A673 (cell line): Measurements from ENCODE around the gene MYRFL. TPM values are rescaled to one million over a fixed set of nuclear protein-coding genes. Genes with fewer than 3 reads are reported as not detected.
A peak's percentile ranks its signal among the peaks of the same experiment; 100 is the strongest.

ENCODE experiments used
- Bru-seq: library from RNA; stranded (reverse); fragments of 400-500 nt; gene quantifications from one replicate; lab custom pipeline; 2021; lab: Mats Ljungman, UMichigan
- BruChase-seq, 2 experiments: library from RNA; stranded (reverse); fragments of 400-500 nt; gene quantifications; one replicate each; lab custom pipeline; 2021; lab: Mats Ljungman, UMichigan
- BruUV-seq: library from RNA; stranded (reverse); fragments of 400-500 nt; replicated peaks from 2 replicates; lab custom pipeline; 2021; lab: Mats Ljungman, UMichigan
- CTCF ChIA-PET: fragments of 300-600 bp; sonication (Branson Sonifier 250); formaldehyde crosslinking; loops from one replicate; lab custom pipeline; 2022; ENCODE audit warnings: antibody characterized with exemption; lab: Charles Lee
- POLR2A ChIA-PET: fragments of 300-600 bp; sonication (Branson Sonifier 250); formaldehyde crosslinking; loops from one replicate; lab custom pipeline; 2022; ENCODE audit warnings: antibody characterized with exemption; ENCODE audit not compliant: low non-redundant PET; lab: Charles Lee
- DNase-seq: peaks from one replicate; pipeline ENCODE4 v3.0.0-alpha.2; 2015; ENCODE audit warnings: low spot score
- H3K27ac ChIP-seq: fragments of 200-600 bp; sonication (generic); 2 replicates; pipeline ENCODE4 v1.5.1; 2016; ENCODE audit warnings: mixed run types, low read depth, mild to moderate bottlenecking, mixed read lengths, antibody characterized with exemption, low read length; ENCODE audit not compliant: poor library complexity, severe bottlenecking
- H3K27me3 ChIP-seq: fragments of 200-600 bp; sonication (generic); replicated peaks from 2 replicates; pipeline ENCODE4 v1.6.1; 2017; ENCODE audit warnings: mixed run types, low read depth, mild to moderate bottlenecking, mixed read lengths, antibody characterized with exemption, low read length; ENCODE audit not compliant: insufficient read depth, poor library complexity
- H3K36me3 ChIP-seq: fragments of 200-600 bp; sonication (generic); 2 replicates; pipeline ENCODE4 v1.6.1; 2016; ENCODE audit warnings: mixed run types, mild to moderate bottlenecking, mixed read lengths, antibody characterized with exemption, low read length; ENCODE audit not compliant: insufficient read depth, poor library complexity, severe bottlenecking
- H3K4me1 ChIP-seq: fragments of 200-600 bp; sonication (generic); 2 replicates; pipeline ENCODE4 v1.6.1; 2017; ENCODE audit warnings: mixed run types, mild to moderate bottlenecking, mixed read lengths, antibody characterized with exemption, low read length; ENCODE audit not compliant: insufficient read depth, poor library complexity, severe bottlenecking
- H3K4me3 ChIP-seq: fragments of 200-600 bp; sonication (generic); 2 replicates; pipeline ENCODE4 v1.5.1; 2016; ENCODE audit warnings: low read depth, mixed run types, mild to moderate bottlenecking, mixed read lengths, low read length; ENCODE audit not compliant: poor library complexity, severe bottlenecking
- H3K9me3 ChIP-seq: fragments of 200-600 bp; sonication (generic); 2 replicates; pipeline ENCODE4 v1.6.1; 2016; ENCODE audit warnings: mixed run types, low read depth, mild to moderate bottlenecking, mixed read lengths, antibody characterized with exemption, low read length; ENCODE audit not compliant: poor library complexity, severe bottlenecking
- EZH2 ChIP-seq: fragments of 200-600 bp; sonication (generic); IDR thresholded peaks from 2 replicates; pipeline ENCODE4 v1.6.1; 2017; ENCODE audit warnings: borderline replicate concordance, low read depth, mild to moderate bottlenecking, mixed read lengths, antibody characterized with exemption, low read length; ENCODE audit not compliant: poor library complexity, severe bottlenecking
- intact Hi-C: fragments of 100-400 bp; cut with micrococcal nuclease; formaldehyde crosslinking; loops from one replicate; pipeline ENCODE4 v1.10.0; 2022; ENCODE audit not compliant: unreplicated experiment
- long read RNA-seq: library from polyadenylated mRNA; stranded (forward); transcript quantifications from one replicate; pipeline ENCODE4 v2.0.0, GENCODE V29; 2022
- total RNA-seq: library from RNA; stranded (reverse); gene quantifications from 2 replicates; pipeline ENCODE4 v1.2.3, GENCODE V29; 2021
- TF ChIP-seq, protein P1 (sequence below): fragments of 300-800, 200-600 bp; sonication (generic); conservative IDR thresholded peaks from 2 replicates; pipeline ENCODE4 v1.5.1; 2017; ENCODE audit warnings: low read depth, mild to moderate bottlenecking, antibody characterized with exemption, low read length, moderate library complexity, mixed read lengths

MYRFL gene
- total RNA-seq (not detected in 2 replicates), Bru-seq, nascent RNA (percentile 26 among the genes with signal in this experiment), BruChase-seq, experiment 1, labeled RNA remaining after a 2-hour chase (percentile 29 among the genes with signal in this experiment), BruChase-seq, experiment 2, labeled RNA remaining after a 6-hour chase (percentile 40 among the genes with signal in this experiment)
- long read RNA-seq: 0 reads

DNA sequence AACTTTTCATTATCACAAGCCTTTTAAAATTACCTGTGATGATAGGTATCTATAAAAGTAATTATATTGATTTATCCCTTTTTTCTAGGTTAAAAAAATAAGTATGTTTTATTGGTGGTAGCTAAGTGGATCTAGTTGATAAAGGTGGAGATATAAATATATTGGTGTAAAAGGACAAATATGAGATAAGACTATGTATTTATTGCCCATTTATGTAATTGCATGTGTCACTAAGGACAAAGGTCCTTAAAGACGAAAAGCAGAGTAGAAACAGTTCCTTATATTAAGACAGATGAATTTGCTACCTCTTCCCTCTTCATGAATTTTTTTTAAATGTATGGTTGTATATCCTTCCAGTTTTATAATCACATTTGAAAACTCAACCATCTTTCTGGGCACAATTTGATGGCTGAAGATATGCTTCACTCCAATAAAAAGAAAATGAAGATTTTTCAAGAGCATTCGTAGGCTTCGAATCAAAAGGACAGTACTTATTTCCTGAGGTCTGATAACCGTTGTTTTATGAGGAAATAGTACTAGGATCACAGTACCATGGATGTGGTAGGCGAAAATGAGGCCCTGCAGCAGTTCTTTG, at the start of gene MYRFL:
Gene MYRFL, plus strand, starts transcription at position 262 of the 595 bp plus-strand sequence. Its CDS starts 291 bp downstream, at position 553.
- no peak within 1 kb of the TSS for H3K27ac ChIP-seq
- H3K9me3 ChIP-seq: no peaks in the 10 kb centered on the region
- CTCF ChIA-PET: no interaction called here
- H3K27me3 ChIP-seq: no peaks in the 10 kb centered on the region
- intact Hi-C loops: loop anchor here (5.0 kb wide), 2 partner anchors 83 to 162 kb away; no protein-coding TSS in a partner anchor
- DNase-seq: no peak
- no TSS peak for BruUV-seq
- no peak for TF ChIP-seq EZH2
- TF ChIP-seq, protein P1, sequence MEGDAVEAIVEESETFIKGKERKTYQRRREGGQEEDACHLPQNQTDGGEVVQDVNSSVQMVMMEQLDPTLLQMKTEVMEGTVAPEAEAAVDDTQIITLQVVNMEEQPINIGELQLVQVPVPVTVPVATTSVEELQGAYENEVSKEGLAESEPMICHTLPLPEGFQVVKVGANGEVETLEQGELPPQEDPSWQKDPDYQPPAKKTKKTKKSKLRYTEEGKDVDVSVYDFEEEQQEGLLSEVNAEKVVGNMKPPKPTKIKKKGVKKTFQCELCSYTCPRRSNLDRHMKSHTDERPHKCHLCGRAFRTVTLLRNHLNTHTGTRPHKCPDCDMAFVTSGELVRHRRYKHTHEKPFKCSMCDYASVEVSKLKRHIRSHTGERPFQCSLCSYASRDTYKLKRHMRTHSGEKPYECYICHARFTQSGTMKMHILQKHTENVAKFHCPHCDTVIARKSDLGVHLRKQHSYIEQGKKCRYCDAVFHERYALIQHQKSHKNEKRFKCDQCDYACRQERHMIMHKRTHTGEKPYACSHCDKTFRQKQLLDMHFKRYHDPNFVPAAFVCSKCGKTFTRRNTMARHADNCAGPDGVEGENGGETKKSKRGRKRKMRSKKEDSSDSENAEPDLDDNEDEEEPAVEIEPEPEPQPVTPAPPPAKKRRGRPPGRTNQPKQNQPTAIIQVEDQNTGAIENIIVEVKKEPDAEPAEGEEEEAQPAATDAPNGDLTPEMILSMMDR: no peak
- no peak within 1 kb of the TSS for H3K4me3 ChIP-seq
- POLR2A ChIA-PET: no interaction called here
- no peaks in the 10 kb centered on the region for H3K36me3 ChIP-seq
- H3K4me1 ChIP-seq: peaks cover 32% of the 10 kb centered on the region

DNA sequence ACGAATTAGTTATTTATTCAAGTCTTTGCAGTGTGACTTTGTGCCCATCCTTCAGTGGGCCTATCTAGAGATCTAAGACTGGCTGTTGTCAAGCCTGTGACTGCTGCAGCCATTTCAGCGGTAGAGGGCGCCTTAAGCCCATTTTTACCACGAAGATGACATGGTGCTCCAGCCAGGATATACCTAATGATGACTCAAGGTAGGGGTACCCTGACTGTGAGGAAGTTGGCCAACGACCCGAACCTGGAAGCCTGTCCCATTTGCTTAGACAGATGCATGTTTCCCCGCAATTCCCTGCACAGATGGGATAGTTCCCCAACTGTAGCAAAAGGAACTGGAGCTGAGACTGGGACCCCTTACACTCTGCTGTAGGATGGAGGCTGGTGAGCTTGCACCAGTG, 45.1 kb upstream of the MYRFL start:
- H3K9me3 ChIP-seq: no peaks in the 10 kb centered on the region
- H3K4me3 ChIP-seq: no peak overlapping the region
- H3K27me3 ChIP-seq: no peaks in the 10 kb centered on the region
- no peaks in the 10 kb centered on the region for H3K36me3 ChIP-seq
- ChIA-PET CTCF (interaction anchor here (0.6 to 1.6 kb wide), 4 partner anchors 19 to 797 kb away, joined by 3 to 7 read pairs (median 5); no protein-coding TSS in a partner anchor), POLR2A (interaction anchor here (0.7 kb wide), 1 partner anchor 1123 kb away, joined by 3 read pairs; no protein-coding TSS in a partner anchor)
- peak; percentile 76 for DNase-seq
- H3K4me1 ChIP-seq: no peaks in the 10 kb centered on the region
- no TSS peak for BruUV-seq
- H3K27ac ChIP-seq: no peak overlapping the region
- TF ChIP-seq, protein P1: peak; percentile 87
- TF ChIP-seq EZH2: no peak
- intact Hi-C loops: loop anchor here (5.0 kb wide), 3 partner anchors 97 to 952 kb away; no protein-coding TSS in a partner anchor

DNA sequence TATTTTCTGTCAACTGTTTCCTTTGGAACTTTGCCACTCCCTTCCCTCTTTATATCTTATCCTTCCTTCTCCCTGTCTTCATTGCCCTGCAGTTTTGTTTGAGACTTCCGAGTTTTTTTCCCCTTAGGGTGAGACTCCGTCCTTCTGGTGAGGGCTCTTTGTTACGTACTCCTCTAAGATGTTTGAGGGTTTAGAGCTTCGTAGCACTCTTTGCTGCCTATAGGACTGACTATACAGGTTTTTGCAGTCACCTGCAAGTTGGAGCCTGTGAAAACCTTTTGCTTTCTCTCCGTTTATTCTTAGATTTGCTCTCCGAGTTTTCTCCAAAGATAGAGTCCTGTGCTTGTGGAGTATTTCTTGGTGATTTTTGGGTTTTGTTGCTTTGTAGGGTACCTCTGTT, 41.7 kb upstream of the MYRFL start:
- no peaks in the 10 kb centered on the region for H3K36me3 ChIP-seq
- ChIA-PET CTCF (no interaction called here), POLR2A (interaction anchor here (0.7 kb wide), 1 partner anchor 269 kb away, joined by 3 read pairs; no protein-coding TSS in a partner anchor)
- no peaks in the 10 kb centered on the region for H3K9me3 ChIP-seq
- DNase-seq: no peak
- H3K27ac ChIP-seq: no peak overlapping the region
- intact Hi-C loops: loop anchor here (5.0 kb wide), 3 partner anchors 94 to 949 kb away; no protein-coding TSS in a partner anchor
- no peaks in the 10 kb centered on the region for H3K27me3 ChIP-seq
- BruUV-seq: no TSS peak
- no peaks in the 10 kb centered on the region for H3K4me1 ChIP-seq
- no peak overlapping the region for H3K4me3 ChIP-seq
- TF ChIP-seq, protein P1: no peak
